Neural cell (in vitro differentiated cells): ENCODE data around the gene CCDC9. TPM values are rescaled to one million over a fixed set of nuclear protein-coding genes. Genes with fewer than 3 reads are reported as not detected.
"Not testable (repeated sequence)": the region's sequence is repeated elsewhere in the genome, so short reads cannot be mapped to it uniquely, and the experiment has no call there.

Experiments
- H2AFZ ChIP-seq: fragments of 200-600, 300-800 bp; sonication (generic), shearing (Covaris generic); 2 replicates; pipeline ENCODE4 v1.6.0; 2014; ENCODE audit warnings: low read depth, mild to moderate bottlenecking, antibody characterized with exemption, low read length, moderate library complexity
- H3F3A ChIP-seq: fragments of 200-600 bp; shearing (Covaris generic); 2 replicates; pipeline ENCODE4 v1.6.1; 2016; ENCODE audit warnings: mild to moderate bottlenecking, moderate library complexity, mixed read lengths, antibody characterized with exemption, low read length; ENCODE audit not compliant: insufficient read depth, poor library complexity, severe bottlenecking
- H3K27ac ChIP-seq: fragments of 200-600, 300-800 bp; sonication (generic), shearing (Covaris generic); 2 replicates; pipeline ENCODE4 v1.5.1; 2014; ENCODE audit warnings: mild to moderate bottlenecking, low read length, moderate library complexity
- H3K27me3 ChIP-seq: fragments of 300-800, 200-600 bp; sonication (generic), shearing (Covaris generic); 2 replicates; pipeline ENCODE4 v1.6.0; 2014; ENCODE audit warnings: mild to moderate bottlenecking, low read depth, low read length, moderate library complexity; ENCODE audit not compliant: insufficient read depth
- H3K36me3 ChIP-seq: fragments of 300-800, 200-600 bp; sonication (generic), shearing (Covaris generic); 2 replicates; pipeline ENCODE4 v1.5.1; 2014; ENCODE audit warnings: mild to moderate bottlenecking, antibody characterized with exemption, low read length, moderate library complexity; ENCODE audit not compliant: insufficient read depth
- H3K4me2 ChIP-seq: fragments of 300-800, 200-600 bp; sonication (generic), shearing (Covaris generic); 2 replicates; pipeline ENCODE4 v1.6.0; 2014; ENCODE audit warnings: mild to moderate bottlenecking, low read length
- H3K4me3 ChIP-seq: fragments of 300-800, 200-600 bp; sonication (generic), shearing (Covaris generic); 2 replicates; pipeline ENCODE4 v1.5.1; 2014; ENCODE audit warnings: mild to moderate bottlenecking, low read length, moderate library complexity
- H3K79me2 ChIP-seq: fragments of 200-600 bp; shearing (Covaris generic); replicated peaks from 2 replicates; pipeline ENCODE4 v1.6.0; 2014; ENCODE audit warnings: mild to moderate bottlenecking, low read length, moderate library complexity; ENCODE audit not compliant: insufficient read depth
- H3K9ac ChIP-seq: fragments of 300-800, 200-600 bp; sonication (generic), shearing (Covaris generic); 2 replicates; pipeline ENCODE4 v1.6.1; 2016; ENCODE audit warnings: mild to moderate bottlenecking, low read length, mixed read lengths
- H3K9me2 ChIP-seq: fragments of 200-600 bp; shearing (Covaris generic); 2 replicates; pipeline ENCODE4 v1.6.1; 2016; ENCODE audit warnings: mild to moderate bottlenecking, low read length, mixed read lengths; ENCODE audit not compliant: insufficient read depth
- H3K9me3 ChIP-seq: fragments of 200-600, 300-800 bp; sonication (generic), shearing (Covaris generic); 2 replicates; pipeline ENCODE4 v1.6.1; 2016; ENCODE audit warnings: mild to moderate bottlenecking, mixed run types, low read length, moderate library complexity, mixed read lengths
- H4K20me1 ChIP-seq: fragments of 200-600 bp; shearing (Covaris generic); 2 replicates; pipeline ENCODE4 v1.6.1; 2016; ENCODE audit warnings: mild to moderate bottlenecking, mixed run types; ENCODE audit not compliant: insufficient read depth
- CTCF ChIP-seq: fragments of 450-650 bp; IDR thresholded peaks from 2 replicates; pipeline ENCODE4 v1.5.1; 2014; ENCODE audit warnings: antibody characterized with exemption, mild to moderate bottlenecking, moderate library complexity; ENCODE audit not compliant: poor library complexity, severe bottlenecking
- EP300 ChIP-seq: fragments of 450-650 bp; conservative IDR thresholded peaks from 2 replicates; pipeline ENCODE4 v1.6.1; 2014; ENCODE audit warnings: antibody characterized with exemption, mild to moderate bottlenecking, moderate library complexity; ENCODE audit not compliant: poor library complexity, severe bottlenecking
- EZH2 ChIP-seq: fragments of 200-600, 300-800 bp; shearing (Covaris generic), sonication (generic); IDR thresholded peaks from 2 replicates; pipeline ENCODE4 v1.6.1; 2014; ENCODE audit warnings: antibody characterized with exemption, low read length, borderline replicate concordance, mild to moderate bottlenecking; ENCODE audit not compliant: insufficient read depth, poor library complexity, severe bottlenecking
- MXI1 ChIP-seq: fragments of 450-650 bp; conservative IDR thresholded peaks from 2 replicates; pipeline ENCODE4 v1.6.1; 2014; ENCODE audit warnings: antibody characterized with exemption, mild to moderate bottlenecking; ENCODE audit not compliant: poor library complexity, severe bottlenecking
- POLR2AphosphoS5 ChIP-seq: IDR thresholded peaks from 2 replicates; pipeline ENCODE4 v1.6.1; 2012
- RAD21 ChIP-seq: fragments of 450-650 bp; conservative IDR thresholded peaks from 2 replicates; pipeline ENCODE4 v1.6.1; 2014; ENCODE audit warnings: antibody characterized with exemption, mild to moderate bottlenecking, moderate library complexity
- REST ChIP-seq: IDR thresholded peaks from 2 replicates; pipeline ENCODE4 v1.6.1; 2012; ENCODE audit warnings: borderline replicate concordance
- SMC3 ChIP-seq: fragments of 450-650 bp; conservative IDR thresholded peaks from 2 replicates; pipeline ENCODE4 v1.6.1; 2014; ENCODE audit warnings: antibody characterized with exemption, mild to moderate bottlenecking, moderate library complexity; ENCODE audit not compliant: poor library complexity
- TAF1 ChIP-seq: IDR thresholded peaks from 2 replicates; pipeline ENCODE4 v1.6.1; 2012; ENCODE audit warnings: low read depth
- polyA plus RNA-seq: library from polyadenylated mRNA; depleted of rRNA; stranded (reverse); fragments of >200 nt; gene quantifications from 2 replicates; pipeline ENCODE4 v1.2.3, GENCODE V29; 2014

Gene CCDC9
- polyA plus RNA-seq, 1 donor from 2014 or later, result 2.1 TPM

GRCh38 chr19:47258895-47259555 lies 2.7 kb downstream of the CCDC9 start:
- H3K36me3 ChIP-seq, result no peaks in the 10 kb centered on the region
- no peak overlapping the region for H3K4me2 ChIP-seq
- H3K27me3 ChIP-seq, result no peaks in the 10 kb centered on the region
- H3K9ac ChIP-seq, result no peak overlapping the region
- no peaks in the 10 kb centered on the region for H3K79me2 ChIP-seq
- H3K27ac ChIP-seq, result no peak overlapping the region
- H3K4me3 ChIP-seq, result no peak overlapping the region
- no peaks in the 10 kb centered on the region for H4K20me1 ChIP-seq
- no peak for TF ChIP-seq SMC3
- TF ChIP-seq EZH2, result no peak
- no peak for TF ChIP-seq POLR2AphosphoS5
- no peak for TF ChIP-seq RAD21
- TF ChIP-seq MXI1, result no peak
- TF ChIP-seq EP300, result no peak
- TF ChIP-seq REST, result no peak
- no peak for TF ChIP-seq TAF1
- no peak for TF ChIP-seq CTCF
- no peaks in the 10 kb centered on the region for H3K9me2 ChIP-seq
- H3K9me3 ChIP-seq, result no peaks in the 10 kb centered on the region
- no peak overlapping the region for H2AFZ ChIP-seq
- no peaks in the 10 kb centered on the region for H3F3A ChIP-seq

GRCh38 chr19:47260476-47260875 lies 4.2 kb downstream of the CCDC9 start:
- no peaks in the 10 kb centered on the region for H3K9me3 ChIP-seq
- no peaks in the 10 kb centered on the region for H3K9me2 ChIP-seq
- no peak overlapping the region for H2AFZ ChIP-seq
- H3K36me3 ChIP-seq, result no peaks in the 10 kb centered on the region
- no peak overlapping the region for H3K9ac ChIP-seq
- no peak overlapping the region for H3K4me2 ChIP-seq
- H4K20me1 ChIP-seq, result no peaks in the 10 kb centered on the region
- no peaks in the 10 kb centered on the region for H3K79me2 ChIP-seq
- H3K4me3 ChIP-seq, result no peak overlapping the region
- TF ChIP-seq EP300 (no peak), SMC3 (no peak), TAF1 (no peak)
- H3F3A ChIP-seq, result no peaks in the 10 kb centered on the region
- H3K27me3 ChIP-seq, result no peaks in the 10 kb centered on the region
- H3K27ac ChIP-seq, result no peak overlapping the region

GRCh38 chr19:47261946-47262793 lies 5.8 kb downstream of the CCDC9 start:
- not testable (repeated sequence) for H4K20me1 ChIP-seq, H3K4me2 ChIP-seq, H3K27ac ChIP-seq, H3F3A ChIP-seq, H3K4me3 ChIP-seq, H3K9me3 ChIP-seq, H3K36me3 ChIP-seq, H3K79me2 ChIP-seq, H3K9ac ChIP-seq, H3K9me2 ChIP-seq, H2AFZ ChIP-seq, H3K27me3 ChIP-seq
